Stomach (tissue), 9 donors: ENCODE results near the gene PHF21A. TPM values are rescaled to one million over a fixed set of nuclear protein-coding genes. Genes with fewer than 3 reads are reported as not detected.

Experiments
- DNase-seq, 2 donors: peaks; one replicate each; pipeline versions ENCODE4 v3.0.0 to v3.0.0-alpha.2; 2013 to 2019
- H3K27ac ChIP-seq, 5 donors: fragments of 200-600 bp in 4 of 5; sonication (generic) in 4 of 5; one replicate each; pipeline ENCODE4 v1.5.1; 2013 to 2019; ENCODE audit warnings: mild to moderate bottlenecking in 1 of 5, moderate library complexity in 1 of 5
- H3K27me3 ChIP-seq, 3 donors: fragments of 200-600 bp; sonication (generic); one replicate each; pipeline ENCODE4 v1.5.1; 2017 to 2019; ENCODE audit warnings: mixed run types in 1 of 3
- H3K36me3 ChIP-seq, 4 donors: fragments of 200-600 bp; sonication (generic); 1 replicate in 3 of 4; 2 replicates in 1 of 4; pipeline ENCODE4 v1.5.1; 2016 to 2019
- H3K4me1 ChIP-seq, 4 donors: fragments of 200-600 bp; sonication (generic); one replicate each; pipeline ENCODE4 v1.5.1; 2016 to 2019
- H3K4me3 ChIP-seq, 4 donors: fragments of 200-600 bp; sonication (generic) in 3 of 4; one replicate each; pipeline ENCODE4 v1.5.1; 2016 to 2019; ENCODE audit warnings: mild to moderate bottlenecking in 1 of 4
- H3K9me3 ChIP-seq, 4 donors: fragments of 200-600 bp; sonication (generic); one replicate each; pipeline ENCODE4 v1.5.1; 2016 to 2019
- EP300 ChIP-seq: sonication (generic); formaldehyde crosslinking; IDR thresholded peaks from one replicate; pipeline ENCODE4 v1.6.1; 2017; ENCODE audit warnings: antibody characterized with exemption
- POLR2A ChIP-seq, 4 donors: fragments of 450-650 bp; IDR thresholded peaks; one replicate each; pipeline ENCODE4 v1.6.1; 2016; ENCODE audit warnings: antibody characterized with exemption in 4 of 4, control low read depth in 2 of 4, mild to moderate bottlenecking in 1 of 4, moderate library complexity in 1 of 4
- POLR2AphosphoS5 ChIP-seq, 3 donors: sonication (generic); formaldehyde crosslinking; IDR thresholded peaks; one replicate each; pipeline ENCODE4 v1.6.1; 2016; ENCODE audit warnings: antibody characterized with exemption in 3 of 3
- WGBS, 5 donors: extraction: QIAGEN DNeasy Blood & Tissue Kit in 3 of 5; methylation state at CpG; one replicate each; pipeline versions ENCODE4 v1.1.5 to v1.1.7; 2013 to 2018; 5-methylcytosine and 5-hydroxymethylcytosine counted together
- intact Hi-C: fragments of 100-400 bp; cut with DNase I; formaldehyde crosslinking; loops from one replicate; pipeline ENCODE4 v1.15.1; 2023; ENCODE audit warnings: low total_unique reads
- polyA plus RNA-seq, 3 donors: library from polyadenylated mRNA; stranded (reverse); fragments of 200-250 nt; gene quantifications; one replicate each; pipeline ENCODE4 v1.2.3, GENCODE V29; 2013
- total RNA-seq, 5 donors: library from RNA; depleted of rRNA; stranded (reverse); fragments of >200 nt; gene quantifications; one replicate each; pipeline versions ENCODE4 v1.1.0 to v1.2.3, GENCODE V29; 2014 to 2016
- TF ChIP-seq, protein P1 (sequence below), 7 experiments: fragments of 450-650 bp in 4 of 7; fragments of 200-600 bp in 3 of 7; sonication (generic) in 3 of 7; IDR thresholded peaks; one replicate each; pipeline ENCODE4 v1.5.1; 2016 to 2019; ENCODE audit warnings: antibody characterized with exemption in 7 of 7, control low read depth in 2 of 7, mild to moderate bottlenecking in 1 of 7
- donor health status: healthy with polysubstance abuse.
- donor health status: Bipolar disorder and iron deficiency.
- donor health status: healthy.

Gene PHF21A
- total and polyA plus RNA-seq, 8 donors: 6.1 to 67.0 (median 18.6) TPM

DNA sequence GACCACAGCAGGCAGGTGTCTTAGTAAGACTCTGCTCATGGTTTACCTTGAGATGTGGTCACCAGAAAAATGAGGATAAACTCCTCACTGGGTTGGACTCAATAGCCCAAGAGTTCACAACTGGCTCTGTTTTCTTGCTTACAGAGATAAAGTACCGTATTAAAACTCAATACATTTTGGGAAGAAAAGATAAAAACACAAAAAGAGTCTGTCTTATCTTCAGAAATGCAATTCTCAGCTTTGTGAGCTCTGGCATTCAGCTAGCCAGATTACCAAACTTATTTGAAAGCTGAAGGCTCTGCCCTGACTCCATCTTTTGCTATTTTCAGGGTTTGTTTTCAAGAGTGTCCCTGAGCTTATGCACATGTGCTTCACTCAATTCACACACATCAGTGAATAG is 75.4 kb downstream of the PHF21A start:
- 44 to 83% (median 55%) methylated on average over 1 of the region's 1 CpG for WGBS, 5 donors
- H3K27ac ChIP-seq: no peak overlapping the region
- intact Hi-C loops: no loop called here
- peaks cover 5 to 60% (median 32%) of the 10 kb centered on the region in 4 donors for H3K4me1 ChIP-seq
- no peaks in the 10 kb centered on the region for H3K27me3 ChIP-seq
- H3K4me3 ChIP-seq: no peak overlapping the region
- TF ChIP-seq EP300 (no peak), POLR2A (IDR thresholded peaks at IDR 0.05) (no peak), POLR2AphosphoS5 (IDR thresholded peaks at IDR 0.05) (no peak)
- TF ChIP-seq, protein P1, sequence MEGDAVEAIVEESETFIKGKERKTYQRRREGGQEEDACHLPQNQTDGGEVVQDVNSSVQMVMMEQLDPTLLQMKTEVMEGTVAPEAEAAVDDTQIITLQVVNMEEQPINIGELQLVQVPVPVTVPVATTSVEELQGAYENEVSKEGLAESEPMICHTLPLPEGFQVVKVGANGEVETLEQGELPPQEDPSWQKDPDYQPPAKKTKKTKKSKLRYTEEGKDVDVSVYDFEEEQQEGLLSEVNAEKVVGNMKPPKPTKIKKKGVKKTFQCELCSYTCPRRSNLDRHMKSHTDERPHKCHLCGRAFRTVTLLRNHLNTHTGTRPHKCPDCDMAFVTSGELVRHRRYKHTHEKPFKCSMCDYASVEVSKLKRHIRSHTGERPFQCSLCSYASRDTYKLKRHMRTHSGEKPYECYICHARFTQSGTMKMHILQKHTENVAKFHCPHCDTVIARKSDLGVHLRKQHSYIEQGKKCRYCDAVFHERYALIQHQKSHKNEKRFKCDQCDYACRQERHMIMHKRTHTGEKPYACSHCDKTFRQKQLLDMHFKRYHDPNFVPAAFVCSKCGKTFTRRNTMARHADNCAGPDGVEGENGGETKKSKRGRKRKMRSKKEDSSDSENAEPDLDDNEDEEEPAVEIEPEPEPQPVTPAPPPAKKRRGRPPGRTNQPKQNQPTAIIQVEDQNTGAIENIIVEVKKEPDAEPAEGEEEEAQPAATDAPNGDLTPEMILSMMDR (IDR thresholded peaks at IDR 0.05): no peak
- DNase-seq: no peak
- peaks cover 0 to 4% (median 0%) of the 10 kb centered on the region in 4 donors for H3K36me3 ChIP-seq
- H3K9me3 ChIP-seq: no peaks in the 10 kb centered on the region

DNA sequence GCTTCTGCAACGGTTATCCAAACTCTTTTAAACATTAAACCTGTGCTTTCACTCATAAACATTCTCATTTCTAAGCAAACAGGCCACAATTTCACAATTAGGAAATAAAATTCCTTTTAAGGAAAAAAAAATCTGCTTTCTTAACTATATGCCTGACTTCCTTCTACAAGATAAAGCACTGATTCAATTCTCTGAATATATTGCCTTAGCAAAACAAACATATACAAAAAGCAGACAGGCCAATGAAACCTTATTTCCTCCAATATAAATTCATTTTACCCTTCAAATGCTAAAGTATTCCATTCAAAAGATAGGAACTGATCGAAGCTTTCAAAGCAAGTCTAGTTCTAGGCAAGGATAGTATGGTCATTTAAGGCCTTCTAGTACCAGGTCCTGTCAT is 76.7 kb downstream of the PHF21A start:
- peaks cover 3 to 60% (median 32%) of the 10 kb centered on the region in 4 donors for H3K4me1 ChIP-seq
- intact Hi-C loops: no loop called here
- DNase-seq: no peak
- no peaks in the 10 kb centered on the region for H3K9me3 ChIP-seq
- H3K27ac ChIP-seq: no peak overlapping the region
- peaks cover 0 to 4% (median 0%) of the 10 kb centered on the region in 4 donors for H3K36me3 ChIP-seq
- no peak for TF ChIP-seq EP300
- TF ChIP-seq, protein P1 (IDR thresholded peaks at IDR 0.05): no peak
- no peak for TF ChIP-seq POLR2AphosphoS5 (IDR thresholded peaks at IDR 0.05)
- no peak for TF ChIP-seq POLR2A (IDR thresholded peaks at IDR 0.05)
- WGBS, 5 donors: 56 to 73% (median 66%) methylated on average over 2 of the region's 2 CpGs
- no peaks in the 10 kb centered on the region for H3K27me3 ChIP-seq
- H3K4me3 ChIP-seq: no peak overlapping the region

DNA sequence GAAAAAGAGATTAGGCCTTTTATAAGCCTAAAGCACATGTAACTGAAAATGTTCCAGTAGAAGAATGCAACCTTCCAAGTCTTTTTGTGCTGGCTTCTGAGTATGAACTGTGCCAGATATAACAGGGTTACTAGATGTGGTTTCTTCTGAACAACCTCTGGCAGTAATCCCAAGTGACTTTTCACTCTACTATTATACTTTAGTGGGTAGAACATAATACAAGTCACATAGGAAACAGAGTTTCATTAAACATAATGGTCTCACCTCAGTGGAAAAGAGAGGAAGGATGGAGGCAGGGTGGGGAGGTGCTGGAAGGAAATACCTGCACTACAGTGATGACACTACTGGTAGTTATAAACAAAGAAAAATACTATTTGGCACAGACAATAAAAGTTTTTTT is 81.3 kb downstream of the PHF21A start:
- Histone ChIP-seq H3K4me1 (peaks cover 0 to 31% (median 19%) of the 10 kb centered on the region in 4 donors), H3K36me3 (peaks cover 0 to under 1% (median 0%) of the 10 kb centered on the region in 4 donors), H3K27ac (no peak overlapping the region), H3K4me3 (no peak overlapping the region), H3K27me3 (no peaks in the 10 kb centered on the region), H3K9me3 (no peaks in the 10 kb centered on the region)
- intact Hi-C loops: no loop called here
- DNase-seq: no peak
- no peak for TF ChIP-seq EP300
- TF ChIP-seq POLR2A (IDR thresholded peaks at IDR 0.05): no peak
- no peak for TF ChIP-seq POLR2AphosphoS5 (IDR thresholded peaks at IDR 0.05)
- TF ChIP-seq, protein P1 (IDR thresholded peaks at IDR 0.05): no peak

DNA sequence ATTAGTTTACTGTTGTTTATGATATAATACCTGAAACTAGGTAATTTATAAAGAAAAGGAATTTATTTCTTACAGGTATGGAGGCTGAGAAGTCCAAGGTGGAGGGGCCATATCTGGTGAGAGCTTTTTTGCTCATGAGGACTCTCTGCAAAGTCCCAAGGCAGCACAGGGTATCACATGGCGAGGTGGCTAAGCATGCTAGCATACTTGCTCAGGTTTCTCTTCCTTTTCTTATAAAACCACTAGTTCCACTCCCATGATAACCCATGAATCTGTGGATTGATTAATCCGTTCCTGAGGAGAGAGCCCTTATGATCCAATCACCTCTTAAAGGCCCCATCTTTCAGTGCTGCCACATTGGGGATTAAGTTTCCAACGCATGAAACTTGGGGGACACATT is 82.7 kb downstream of the PHF21A start:
- TF ChIP-seq POLR2A (IDR thresholded peaks at IDR 0.05) (no peak), POLR2AphosphoS5 (IDR thresholded peaks at IDR 0.05) (no peak), EP300 (no peak)
- TF ChIP-seq, protein P1 (IDR thresholded peaks at IDR 0.05): no peak
- no peak overlapping the region for H3K4me3 ChIP-seq
- H3K4me1 ChIP-seq: peaks cover 0 to 19% (median 13%) of the 10 kb centered on the region in 4 donors
- no peaks in the 10 kb centered on the region for H3K27me3 ChIP-seq
- H3K36me3 ChIP-seq: peaks cover 0 to 5% (median 0%) of the 10 kb centered on the region in 4 donors
- intact Hi-C loops: no loop called here
- WGBS, 5 donors: 93 to 99% (median 96%) methylated on average over 3 of the region's 3 CpGs
- H3K27ac ChIP-seq: no peak overlapping the region
- H3K9me3 ChIP-seq: no peaks in the 10 kb centered on the region
- no peak for DNase-seq
